GM19025 (cell line): ENCODE results near the gene DAPK2.
A peak's percentile ranks its signal among the peaks of the same experiment; 100 is the strongest.
"Not testable (repeated sequence)": the region's sequence is repeated elsewhere in the genome, so short reads cannot be mapped to it uniquely, and the experiment has no call there.

Experiments used
- ATAC-seq: cut with Tn5 transposase; IDR thresholded peaks from one replicate; pipeline ENCODE4 v1.9.1; 2021; ENCODE audit warnings: mild to moderate bottlenecking, low read depth, moderate library complexity; ENCODE audit not compliant: unreplicated experiment

DAPK2 gene

DNA sequence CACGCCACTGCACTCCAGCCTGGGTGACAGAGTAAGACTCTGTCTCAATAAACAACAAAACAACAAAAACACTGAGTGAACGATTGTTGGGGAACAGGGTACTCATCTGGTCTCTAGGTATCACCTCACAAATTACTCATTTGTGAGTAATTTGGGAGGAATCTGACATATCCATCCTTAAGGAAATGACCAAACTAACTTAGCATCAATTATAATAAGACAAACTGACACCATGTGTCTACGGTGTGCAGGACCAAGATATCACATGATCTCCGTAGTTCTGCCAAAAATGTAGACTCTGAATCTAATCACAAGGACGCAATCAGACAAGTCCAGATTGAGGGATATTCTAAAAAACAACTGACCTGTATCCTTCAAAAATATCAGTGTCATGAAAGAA, 12.0 kb upstream of the DAPK2 start:
- ATAC-seq: no peak

DNA sequence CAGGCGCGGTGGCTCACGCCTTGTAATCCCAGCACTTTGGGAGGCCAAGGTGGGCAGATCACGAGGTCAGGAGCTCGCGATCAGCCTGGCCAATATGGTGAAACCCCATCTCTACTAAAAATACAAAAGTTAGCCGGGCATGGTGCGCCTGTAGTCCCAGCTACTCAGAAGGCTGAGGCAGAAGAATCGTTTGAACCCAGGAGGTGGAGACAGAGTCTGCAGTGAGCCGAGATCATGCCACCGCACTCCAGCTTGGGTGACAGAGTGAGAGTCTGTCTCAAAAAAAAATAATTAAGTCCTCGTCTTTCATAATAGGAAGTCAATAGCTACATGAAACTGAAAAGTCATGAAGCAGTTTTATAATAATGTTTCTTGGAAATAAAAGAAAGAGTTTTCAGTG, 7.4 kb upstream of the DAPK2 start:
- ATAC-seq: not testable (repeated sequence)

- no peak for ATAC-seq
Observed at GRCh38 chr15:64052925-64053491, 6.7 kb upstream of the DAPK2 start.

DNA sequence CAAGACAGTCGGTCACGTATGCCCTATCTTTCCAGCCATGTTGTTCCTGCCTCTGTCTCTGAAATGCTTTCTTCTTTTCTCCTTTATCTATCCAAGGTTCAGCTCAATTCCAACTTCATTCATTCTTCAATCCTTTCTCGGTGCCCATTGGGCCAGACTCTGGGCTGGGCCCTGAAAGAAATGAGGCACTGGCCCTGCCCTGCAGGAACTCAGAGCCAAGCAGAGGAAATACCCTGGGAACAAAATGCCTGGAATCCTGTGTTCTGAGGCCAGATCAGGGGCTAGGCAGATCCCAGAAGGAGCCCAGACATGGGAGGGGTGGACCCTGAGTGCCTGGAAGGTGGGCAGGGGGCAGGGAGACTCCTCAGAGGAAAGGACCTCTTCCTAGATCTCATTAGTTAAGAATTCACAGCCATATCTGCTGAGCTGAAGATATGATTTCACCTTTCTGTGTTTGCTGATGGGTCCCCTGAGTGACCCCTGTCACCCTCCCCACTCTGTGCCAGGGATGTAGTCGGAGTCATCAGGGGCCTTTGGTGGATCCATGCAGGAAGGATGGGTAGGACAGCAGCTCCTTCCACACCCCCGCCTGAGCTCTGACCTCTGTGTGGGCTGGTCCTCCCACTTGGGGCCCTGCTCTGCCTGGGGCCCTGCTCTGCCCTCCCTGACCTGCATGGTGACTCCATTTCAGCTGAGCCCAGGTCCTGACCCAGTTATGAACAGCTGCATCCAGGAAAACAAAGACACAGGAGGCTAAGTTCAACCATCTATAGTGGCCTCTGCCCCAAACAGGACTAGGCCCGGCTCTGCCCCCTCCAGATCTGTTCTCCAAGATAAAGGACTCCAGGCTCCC, 5.3 kb upstream of the DAPK2 start:
- ATAC-seq: no peak

DNA sequence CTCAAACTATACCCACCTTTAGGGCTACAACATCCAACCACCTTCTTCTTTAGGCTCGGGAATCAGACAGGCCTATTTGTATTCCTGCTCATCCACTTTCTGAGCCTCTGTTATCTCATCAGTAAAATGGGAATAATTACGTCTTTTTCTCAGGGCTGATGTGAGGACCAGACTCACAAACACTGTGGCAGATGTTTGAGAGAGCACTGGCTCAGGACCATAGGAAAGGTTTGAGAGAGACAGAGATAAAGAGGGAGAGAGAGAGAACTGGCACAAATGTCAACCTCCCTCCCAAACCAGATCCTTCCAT, 4.8 kb upstream of the DAPK2 start:
- ATAC-seq: no peak

DNA sequence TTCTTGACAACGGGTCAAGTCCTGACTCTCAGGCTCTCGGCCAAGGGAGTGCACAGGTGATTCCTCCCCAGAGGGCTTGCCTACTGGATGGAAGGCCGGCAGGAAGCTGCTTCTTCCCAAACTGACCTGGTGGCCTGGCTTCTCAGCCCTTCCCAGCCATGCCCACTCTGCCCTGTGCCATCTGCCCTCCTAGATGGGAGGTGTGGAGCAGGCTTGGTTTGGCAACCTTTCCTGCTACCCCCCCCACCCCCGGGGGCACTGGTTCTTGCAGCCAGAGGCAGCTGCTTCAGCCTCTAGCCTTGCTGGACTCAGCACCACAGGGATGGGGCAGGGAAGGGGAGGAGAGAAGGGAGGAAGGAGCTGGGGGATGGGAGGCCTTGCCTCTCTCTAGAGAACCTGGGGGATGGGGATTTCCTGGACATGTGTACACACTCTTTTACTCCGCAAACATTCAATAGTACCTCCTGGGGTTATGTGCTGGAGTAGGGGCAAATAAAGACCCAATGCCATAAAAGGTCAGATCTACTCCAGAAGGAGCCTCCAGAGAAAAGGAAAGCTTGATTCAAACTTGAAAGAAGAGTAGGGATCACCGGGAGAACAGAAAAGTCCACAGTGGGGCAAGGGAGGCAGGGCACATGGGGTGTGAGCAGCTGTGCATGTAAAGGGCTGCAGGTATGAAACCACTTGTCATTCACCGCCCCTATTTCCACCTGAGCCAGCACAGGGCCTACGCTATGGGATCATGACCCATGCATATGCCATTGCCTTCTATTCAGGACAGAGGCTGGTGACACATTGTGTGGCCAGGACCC, 4.2 kb upstream of the DAPK2 start:
- no peak for ATAC-seq

GRCh38 chr15:64048781-64049460, 2.6 kb upstream of the DAPK2 start:
- no peak for ATAC-seq

DNA sequence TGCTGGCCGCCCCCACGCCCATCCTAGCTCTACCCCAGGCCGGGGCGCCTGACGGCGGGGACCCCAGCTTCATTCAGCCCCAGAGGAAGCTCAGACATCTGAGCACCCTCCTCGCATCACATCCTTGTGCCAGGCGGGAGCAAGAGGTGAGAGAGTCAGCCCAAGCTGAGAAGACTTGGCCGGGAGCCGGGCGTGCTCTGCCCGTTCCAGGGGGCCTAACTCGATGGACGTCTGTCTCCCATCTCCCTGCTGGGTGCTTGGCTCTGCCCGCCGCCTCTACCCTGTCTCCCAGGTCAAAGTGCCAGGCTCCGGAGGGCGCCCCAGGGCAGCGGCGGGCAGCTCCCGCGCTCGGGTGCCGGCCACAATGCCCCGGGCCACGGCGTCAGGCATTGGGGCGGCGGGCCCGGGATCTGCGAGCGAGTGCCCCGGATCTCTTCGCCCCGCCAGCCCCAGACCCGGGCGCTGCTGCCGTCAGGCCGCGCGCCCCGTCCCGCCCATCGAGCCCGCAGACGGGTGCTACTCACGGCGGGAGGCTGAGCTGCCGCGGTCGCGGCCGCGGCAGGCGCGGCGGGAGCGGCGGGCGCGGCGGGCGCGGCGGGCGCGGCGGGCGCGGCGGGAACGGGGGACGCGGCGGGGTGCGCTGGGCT, 388 bp downstream of the DAPK2 start:
- peak; percentile 20 for ATAC-seq

GRCh38 chr15:64045101-64045435, 1.2 kb downstream of the DAPK2 start:
- no peak for ATAC-seq

DNA sequence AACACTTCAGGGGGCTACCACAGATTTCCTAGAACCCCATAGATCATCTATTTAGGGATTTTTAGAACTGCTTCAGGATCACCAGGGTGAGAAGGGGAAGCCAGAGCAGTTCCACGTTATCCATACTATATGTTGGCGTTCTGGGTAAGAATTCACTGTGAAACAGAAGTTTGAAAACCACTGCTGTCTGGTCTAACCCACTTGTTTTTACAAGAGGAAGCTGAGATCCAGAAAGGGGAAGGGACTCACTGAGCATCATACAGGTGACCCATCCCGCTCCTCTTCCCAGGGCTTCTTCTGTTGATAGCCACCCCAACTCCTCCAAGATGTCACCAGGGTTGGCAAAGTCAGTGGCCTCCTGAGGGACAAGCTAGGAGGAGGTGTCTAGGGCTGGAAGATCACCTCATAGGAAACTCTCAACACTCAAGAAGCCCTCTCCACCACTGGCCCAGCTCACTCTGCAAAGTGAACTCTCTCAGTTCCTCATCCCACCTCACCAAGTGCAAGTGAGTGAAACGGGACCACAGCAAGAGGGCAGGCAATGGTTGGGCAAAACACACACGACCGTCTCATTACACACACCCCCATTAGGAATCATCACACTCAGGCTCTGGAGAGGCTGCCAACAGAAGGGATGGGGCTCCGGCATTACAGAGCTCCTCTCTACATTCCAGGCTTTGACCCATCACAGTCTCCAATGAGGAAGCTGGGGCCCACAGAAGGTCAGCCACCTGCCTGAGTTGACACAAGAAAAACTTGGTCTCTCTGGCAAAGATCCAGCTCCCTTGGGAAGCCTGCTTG, 1.8 kb downstream of the DAPK2 start:
- ATAC-seq: peak; percentile 45

DNA sequence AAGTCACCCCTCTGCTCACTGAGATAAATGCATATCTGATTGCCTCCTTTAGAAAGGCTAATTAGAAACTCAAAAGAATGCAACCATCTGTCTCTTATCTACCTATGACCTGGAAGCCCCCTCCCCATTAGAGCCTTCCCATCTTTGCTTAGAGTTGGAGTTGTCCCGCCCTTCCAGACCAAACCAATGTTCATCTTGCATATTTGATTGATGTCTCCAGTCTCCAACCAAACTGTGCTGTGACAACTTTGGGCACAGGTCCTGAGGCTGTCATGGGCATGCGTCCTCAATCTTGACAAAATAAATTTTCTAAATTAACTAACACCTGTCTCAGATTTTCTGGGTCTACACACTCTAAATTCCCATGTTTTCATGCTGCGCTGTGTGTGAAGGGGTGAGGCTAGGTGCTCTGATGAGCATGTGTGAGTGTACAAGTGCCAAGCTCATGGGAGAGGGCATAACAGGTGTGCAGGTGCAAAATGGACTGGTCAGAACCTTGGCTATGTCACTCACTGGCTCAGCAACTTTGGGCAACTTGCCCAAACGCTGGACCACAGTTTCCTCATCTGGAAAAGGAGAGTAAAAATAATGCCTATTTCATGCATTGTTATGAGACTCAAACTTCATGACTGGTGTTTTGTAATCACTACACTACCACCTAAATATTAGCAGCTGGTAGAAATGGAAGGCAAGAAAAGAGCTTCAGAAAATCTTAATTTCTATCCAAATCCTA, 7.2 kb downstream of the DAPK2 start:
- ATAC-seq: no peak

DNA sequence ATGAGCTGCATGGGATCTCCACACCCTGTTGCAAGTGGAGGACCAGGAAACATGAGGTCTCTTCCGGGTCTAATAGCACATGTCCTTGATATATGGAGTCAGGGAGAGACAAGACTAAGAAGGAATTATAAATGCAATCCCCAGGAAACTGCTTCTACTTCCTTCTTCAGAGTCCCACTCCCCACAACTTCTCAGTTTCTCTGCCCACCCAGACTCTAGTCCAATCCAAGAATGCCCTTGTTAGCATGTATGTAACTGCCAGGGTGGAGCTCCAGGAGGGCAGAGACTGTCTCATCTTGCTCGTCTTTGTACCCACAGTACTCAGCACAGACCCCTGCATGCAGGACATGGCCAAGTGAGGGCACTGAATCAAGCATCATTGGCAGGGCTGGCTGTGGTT, 8.3 kb downstream of the DAPK2 start:
- no peak for ATAC-seq

GRCh38 chr15:64037116-64037515, 9.2 kb downstream of the DAPK2 start:
- ATAC-seq: no peak

GRCh38 chr15:64035525-64035924, 10.8 kb downstream of the DAPK2 start:
- ATAC-seq: no peak

GRCh38 chr15:64034519-64034918, 11.8 kb downstream of the DAPK2 start:
- ATAC-seq: no peak

DNA sequence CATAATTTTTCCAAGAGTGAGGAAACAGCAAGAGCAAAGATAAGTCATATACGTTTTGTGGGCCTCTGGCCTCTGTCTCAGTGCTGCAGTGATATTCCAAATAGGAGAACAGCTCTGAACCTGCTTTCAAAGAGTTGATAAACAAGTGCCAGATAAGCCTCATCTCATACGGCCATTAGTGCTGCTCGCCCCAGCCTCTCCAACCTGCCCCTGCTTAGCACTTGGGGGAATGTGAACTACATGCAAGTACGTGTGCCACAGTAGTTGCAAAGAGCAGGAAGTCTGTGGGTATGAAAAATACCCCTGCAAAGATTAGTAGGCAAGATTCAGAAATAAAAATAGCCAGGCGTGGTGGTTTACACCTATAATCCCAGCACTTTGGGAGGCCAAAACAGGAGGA, 14.0 kb downstream of the DAPK2 start:
- no peak for ATAC-seq

- no peak for ATAC-seq
Observed at GRCh38 chr15:64030123-64030522, 16.2 kb downstream of the DAPK2 start.

GRCh38 chr15:64029633-64030032, 16.7 kb downstream of the DAPK2 start:
- no peak for ATAC-seq

DNA sequence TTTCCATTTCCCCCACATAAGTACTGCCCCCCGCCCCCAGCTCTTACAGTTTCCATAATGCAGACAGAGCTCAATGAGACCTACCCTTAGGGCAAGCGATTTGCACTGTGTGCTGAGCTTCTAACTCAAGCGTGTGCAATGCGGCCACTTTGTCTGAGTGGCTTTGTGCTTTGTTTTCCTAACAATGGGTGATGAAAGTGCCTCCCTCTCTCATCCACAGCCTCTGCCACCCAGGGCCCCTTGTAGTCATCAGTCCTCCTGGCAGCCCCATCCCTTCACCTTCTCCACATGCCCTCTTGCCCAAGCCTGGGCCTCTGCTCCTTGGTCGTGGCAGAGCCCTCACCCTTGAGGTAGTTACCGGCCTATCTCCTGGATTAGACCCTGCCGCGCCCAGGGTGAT, 17.2 kb downstream of the DAPK2 start:
- ATAC-seq: no peak
